Measurements from ENCODE around the gene MDFI.

GRCh38 chr6:41657131-41658094, 19.1 kb downstream of the MDFI start:
- no peak for TF ChIP-seq EZH2 (IDR thresholded peaks at IDR 0.05; ENCODE audit: insufficient read depth, poor library complexity, severe bottlenecking)
- no peak for TF ChIP-seq EZH2phosphoT487 (IDR thresholded peaks at IDR 0.05; ENCODE audit: insufficient read depth, low read depth)
